Stimulated activated CD4-positive, alpha-beta T cell treated with anti-CD3 and anti-CD28 coated beads, Interleukin-1b, Interleukin-23, amount 100 ng/mL, for 1 hour (primary cell): Measurements from ENCODE around the gene C4B.
"Not testable (repeated sequence)": the region's sequence is repeated elsewhere in the genome, so short reads cannot be mapped to it uniquely, and the experiment has no call there.

ENCODE experiments used
- DNase-seq, 2 donors: peaks; one replicate each; pipeline ENCODE4 v3.0.0-alpha.2; 2020; ENCODE audit warnings: low read depth in 2 of 2

The C4B gene

DNA sequence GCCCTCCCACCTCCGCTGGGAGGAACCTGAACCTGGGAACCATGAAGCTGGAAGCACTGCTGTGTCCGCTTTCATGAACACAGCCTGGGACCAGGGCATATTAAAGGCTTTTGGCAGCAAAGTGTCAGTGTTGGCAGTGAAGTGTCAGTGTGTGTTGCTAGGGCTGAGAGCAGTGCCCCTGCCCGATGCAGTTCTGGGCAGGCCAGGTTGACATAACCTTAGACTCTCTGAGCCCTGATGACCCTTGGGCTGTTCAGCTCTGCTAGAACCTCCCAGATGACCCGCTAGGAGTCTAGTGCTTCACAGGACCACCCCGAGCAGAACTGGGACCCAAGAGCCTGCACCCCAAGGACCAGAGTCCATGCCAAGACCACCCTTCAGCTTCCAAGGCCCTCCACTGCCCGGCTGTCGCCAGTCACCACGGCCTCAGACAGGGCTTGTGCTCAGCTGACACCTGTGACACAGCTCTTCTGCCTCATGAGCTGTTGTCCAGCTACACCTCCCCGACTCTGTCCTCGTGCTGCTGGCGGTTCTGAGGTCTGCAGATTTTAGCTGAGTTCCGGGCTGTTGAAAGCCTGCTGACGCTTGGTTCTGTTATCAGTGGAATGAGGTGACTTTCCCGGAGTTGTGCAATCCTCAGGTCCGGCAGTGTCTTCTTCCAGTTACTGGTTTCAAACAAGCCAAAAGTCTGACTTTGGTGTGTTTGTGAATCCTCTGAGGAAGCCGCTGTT is 20.9 kb downstream of the C4B start:
- not testable (repeated sequence) for DNase-seq

DNA sequence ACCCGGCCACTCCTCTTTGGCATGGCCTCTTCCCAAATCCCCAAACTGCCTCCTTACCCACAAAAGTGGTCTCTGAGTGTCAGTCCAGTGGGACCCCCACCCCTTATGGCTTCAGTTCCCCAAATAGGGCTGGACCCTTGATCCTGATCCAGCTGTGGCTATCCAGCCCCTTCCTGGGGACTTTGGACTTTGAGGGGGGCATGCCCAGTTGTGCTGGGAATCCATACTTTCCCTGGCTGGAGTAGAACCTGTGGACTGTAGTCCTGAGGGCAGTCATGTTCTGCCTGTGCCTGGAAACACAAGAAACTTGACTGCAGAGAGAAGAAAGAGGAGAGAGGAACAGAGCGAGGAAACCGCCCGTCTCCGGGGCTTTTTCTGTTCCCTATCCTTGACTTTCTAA is 22.5 kb downstream of the C4B start:
- not testable (repeated sequence) for DNase-seq

DNA sequence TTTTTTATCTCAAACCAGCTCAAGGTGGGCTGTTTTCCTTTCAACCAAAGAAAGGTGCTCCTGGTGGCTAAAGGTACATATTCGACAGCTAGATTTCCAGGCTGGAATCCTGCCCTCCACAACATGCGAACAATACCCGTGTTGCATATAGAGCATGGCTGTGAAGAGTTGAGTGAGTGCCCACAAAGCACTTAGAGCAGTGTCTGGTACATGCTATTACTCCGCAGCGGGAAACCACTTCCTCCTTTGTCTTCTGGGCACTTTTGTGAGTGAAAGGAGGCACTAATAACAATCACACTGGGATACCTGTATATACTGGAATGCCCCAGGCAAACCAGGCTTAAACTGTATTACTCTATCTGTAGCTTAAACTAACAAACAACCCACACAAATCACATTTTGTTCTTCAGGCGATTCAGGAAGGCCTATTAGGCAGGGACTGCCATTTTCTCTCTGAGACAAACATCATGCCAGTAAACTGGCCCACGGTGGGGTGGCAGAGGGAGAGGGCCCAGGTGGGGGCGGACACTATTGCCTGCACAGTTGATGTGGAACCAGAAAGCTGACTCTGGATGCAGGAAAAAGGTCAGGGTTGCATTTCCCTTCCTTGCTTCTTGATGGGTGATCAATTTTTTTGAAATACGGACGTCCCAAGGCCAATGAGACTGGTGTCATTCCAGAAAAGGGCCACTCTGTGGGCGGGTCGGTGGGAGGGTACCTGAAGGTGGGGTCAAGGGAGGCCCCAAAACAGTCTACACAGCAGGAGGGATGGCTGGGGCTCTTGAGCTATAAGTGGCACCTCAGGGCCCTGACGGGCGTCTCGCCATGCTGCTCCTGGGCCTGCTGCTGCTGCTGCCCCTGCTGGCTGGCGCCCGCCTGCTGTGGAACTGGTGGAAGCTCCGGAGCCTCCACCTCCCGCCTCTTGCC is 23.3 kb downstream of the C4B start, which contains the start of gene CYP21A2:
TSS of gene CYP21A2 (plus strand) at position 818 of the 927 bp plus-strand sequence. CDS start at position 826, 8 bp downstream.
- DNase-seq: not testable (repeated sequence)

DNA sequence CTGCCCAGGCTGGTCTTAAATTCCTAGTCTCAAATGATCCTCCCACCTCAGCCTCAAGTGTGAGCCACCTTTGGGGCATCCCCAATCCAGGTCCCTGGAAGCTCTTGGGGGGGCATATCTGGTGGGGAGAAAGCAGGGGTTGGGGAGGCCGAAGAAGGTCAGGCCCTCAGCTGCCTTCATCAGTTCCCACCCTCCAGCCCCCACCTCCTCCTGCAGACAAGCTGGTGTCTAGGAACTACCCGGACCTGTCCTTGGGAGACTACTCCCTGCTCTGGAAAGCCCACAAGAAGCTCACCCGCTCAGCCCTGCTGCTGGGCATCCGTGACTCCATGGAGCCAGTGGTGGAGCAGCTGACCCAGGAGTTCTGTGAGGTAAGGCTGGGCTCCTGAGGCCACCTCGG is 24.3 kb downstream of the C4B start:
- not testable (repeated sequence) for DNase-seq

DNA sequence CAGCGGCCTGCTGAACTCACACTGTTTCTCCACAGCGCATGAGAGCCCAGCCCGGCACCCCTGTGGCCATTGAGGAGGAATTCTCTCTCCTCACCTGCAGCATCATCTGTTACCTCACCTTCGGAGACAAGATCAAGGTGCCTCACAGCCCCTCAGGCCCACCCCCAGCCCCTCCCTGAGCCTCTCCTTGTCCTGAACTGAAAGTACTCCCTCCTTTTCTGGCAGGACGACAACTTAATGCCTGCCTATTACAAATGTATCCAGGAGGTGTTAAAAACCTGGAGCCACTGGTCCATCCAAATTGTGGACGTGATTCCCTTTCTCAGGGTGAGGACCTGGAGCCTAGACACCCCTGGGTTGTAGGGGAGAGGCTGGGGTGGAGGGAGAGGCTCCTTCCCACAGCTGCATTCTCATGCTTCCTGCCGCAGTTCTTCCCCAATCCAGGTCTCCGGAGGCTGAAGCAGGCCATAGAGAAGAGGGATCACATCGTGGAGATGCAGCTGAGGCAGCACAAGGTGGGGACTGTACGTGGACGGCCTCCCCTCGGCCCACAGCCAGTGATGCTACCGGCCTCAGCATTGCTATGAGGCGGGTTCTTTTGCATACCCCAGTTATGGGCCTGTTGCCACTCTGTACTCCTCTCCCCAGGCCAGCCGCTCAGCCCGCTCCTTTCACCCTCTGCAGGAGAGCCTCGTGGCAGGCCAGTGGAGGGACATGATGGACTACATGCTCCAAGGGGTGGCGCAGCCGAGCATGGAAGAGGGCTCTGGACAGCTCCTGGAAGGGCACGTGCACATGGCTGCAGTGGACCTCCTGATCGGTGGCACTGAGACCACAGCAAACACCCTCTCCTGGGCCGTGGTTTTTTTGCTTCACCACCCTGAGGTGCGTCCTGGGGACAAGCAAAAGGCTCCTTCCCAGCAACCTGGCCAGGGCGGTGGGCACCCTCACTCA is 25.0 kb downstream of the C4B start:
- not testable (repeated sequence) for DNase-seq

DNA sequence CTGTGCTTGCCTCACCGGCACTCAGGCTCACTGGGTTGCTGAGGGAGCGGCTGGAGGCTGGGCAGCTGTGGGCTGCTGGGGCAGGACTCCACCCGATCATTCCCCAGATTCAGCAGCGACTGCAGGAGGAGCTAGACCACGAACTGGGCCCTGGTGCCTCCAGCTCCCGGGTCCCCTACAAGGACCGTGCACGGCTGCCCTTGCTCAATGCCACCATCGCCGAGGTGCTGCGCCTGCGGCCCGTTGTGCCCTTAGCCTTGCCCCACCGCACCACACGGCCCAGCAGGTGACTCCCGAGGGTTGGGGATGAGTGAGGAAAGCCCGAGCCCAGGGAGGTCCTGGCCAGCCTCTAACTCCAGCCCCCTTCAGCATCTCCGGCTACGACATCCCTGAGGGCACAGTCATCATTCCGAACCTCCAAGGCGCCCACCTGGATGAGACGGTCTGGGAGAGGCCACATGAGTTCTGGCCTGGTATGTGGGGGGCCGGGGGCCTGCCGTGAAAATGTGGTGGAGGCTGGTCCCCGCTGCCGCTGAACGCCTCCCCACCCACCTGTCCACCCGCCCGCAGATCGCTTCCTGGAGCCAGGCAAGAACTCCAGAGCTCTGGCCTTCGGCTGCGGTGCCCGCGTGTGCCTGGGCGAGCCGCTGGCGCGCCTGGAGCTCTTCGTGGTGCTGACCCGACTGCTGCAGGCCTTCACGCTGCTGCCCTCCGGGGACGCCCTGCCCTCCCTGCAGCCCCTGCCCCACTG is 25.9 kb downstream of the C4B start:
- not testable (repeated sequence) for DNase-seq

- DNase-seq: not testable (repeated sequence)
Measured at GRCh38 chr6:32041050-32041321, 26.4 kb downstream of the C4B start.

- not testable (repeated sequence) for DNase-seq
Measured at GRCh38 chr6:32041385-32041784, 26.8 kb downstream of the C4B start.

GRCh38 chr6:32042276-32042675 is 27.7 kb downstream of the C4B start:
- DNase-seq: not testable (repeated sequence)

- not testable (repeated sequence) for DNase-seq
Measured at GRCh38 chr6:32043589-32044380, 29.2 kb downstream of the C4B start.

DNA sequence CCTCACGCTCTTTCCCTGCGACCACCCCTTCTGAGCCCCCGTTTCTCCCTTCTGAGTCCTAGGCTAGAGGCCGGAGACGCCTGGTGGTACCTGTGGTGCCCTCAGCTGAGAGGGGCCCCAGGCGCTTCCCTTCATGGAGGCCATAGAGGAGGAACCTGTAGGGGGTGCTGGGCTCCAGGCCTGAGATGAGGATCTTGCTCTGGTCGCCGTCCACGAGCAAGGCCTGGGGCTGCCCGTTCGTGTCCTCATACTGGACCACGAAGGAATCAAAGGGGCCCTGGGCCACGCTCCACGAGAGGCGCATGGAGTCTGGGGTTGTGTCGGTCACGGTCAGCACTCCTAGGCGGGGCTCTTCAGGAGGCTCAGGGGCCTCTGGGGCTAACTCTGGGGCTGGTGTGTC is 30.3 kb downstream of the C4B start:
- not testable (repeated sequence) for DNase-seq

GRCh38 chr6:32045811-32046449 is 31.3 kb downstream of the C4B start:
- no peak for DNase-seq

DNA sequence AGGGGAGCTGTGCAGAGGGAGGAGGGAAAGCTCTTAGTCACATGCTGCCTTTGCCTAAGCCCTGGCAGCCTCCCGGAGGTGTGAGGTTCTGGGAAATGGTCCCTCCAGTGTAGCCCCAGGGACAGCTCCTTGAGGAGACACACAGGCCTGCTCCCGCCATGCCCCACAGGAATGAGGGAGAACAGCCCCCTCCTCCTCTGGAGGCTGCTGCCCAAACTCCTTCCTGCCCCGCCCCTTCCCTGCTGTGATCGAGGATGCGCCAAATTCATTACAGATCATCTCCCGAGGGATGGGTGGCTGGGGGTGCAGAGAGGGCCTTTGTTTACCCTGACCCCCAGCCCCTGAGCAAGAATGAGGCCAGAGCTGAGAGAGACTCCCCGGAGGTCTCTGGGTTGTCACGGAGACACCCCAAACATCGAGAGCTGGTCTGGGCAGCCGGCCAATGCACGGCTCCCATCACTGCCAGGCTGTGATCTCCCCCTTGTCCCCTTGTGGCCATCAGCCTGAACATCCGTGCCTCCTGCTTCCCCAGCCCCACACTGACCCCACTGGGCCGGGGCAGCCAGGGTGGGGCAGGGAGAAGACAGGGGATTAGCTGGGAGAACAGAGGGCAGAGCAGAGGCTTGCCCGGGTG is 32.0 kb downstream of the C4B start:
- DNase-seq: no peak

GRCh38 chr6:32047084-32047478 is 32.5 kb downstream of the C4B start:
- DNase-seq: no peak

GRCh38 chr6:32047539-32047854 is 32.9 kb downstream of the C4B start:
- DNase-seq: no peak

- DNase-seq: peak; percentile 13 to 68
Measured at GRCh38 chr6:32047855-32048766, 33.5 kb downstream of the C4B start.

DNA sequence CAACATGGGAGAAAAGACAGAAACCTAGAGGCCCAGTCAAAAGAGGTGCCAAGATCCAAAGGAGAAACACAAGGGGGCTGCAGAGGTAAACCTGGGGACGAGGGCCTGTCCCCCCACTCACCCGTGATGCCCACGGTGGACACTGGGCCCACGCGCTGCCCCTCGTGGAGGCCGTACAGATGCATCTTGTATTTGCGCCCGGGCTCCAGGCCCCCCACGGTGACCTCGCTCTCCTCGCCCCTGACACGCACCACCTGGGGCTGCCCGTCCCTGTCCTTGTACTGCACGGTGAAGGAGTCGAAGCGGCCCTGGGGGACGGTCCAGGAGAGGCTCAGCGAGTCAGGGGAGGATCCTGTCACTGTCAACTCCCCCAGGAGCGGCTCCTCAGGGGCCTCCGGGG is 34.6 kb downstream of the C4B start:
- DNase-seq: not testable (repeated sequence)

DNA sequence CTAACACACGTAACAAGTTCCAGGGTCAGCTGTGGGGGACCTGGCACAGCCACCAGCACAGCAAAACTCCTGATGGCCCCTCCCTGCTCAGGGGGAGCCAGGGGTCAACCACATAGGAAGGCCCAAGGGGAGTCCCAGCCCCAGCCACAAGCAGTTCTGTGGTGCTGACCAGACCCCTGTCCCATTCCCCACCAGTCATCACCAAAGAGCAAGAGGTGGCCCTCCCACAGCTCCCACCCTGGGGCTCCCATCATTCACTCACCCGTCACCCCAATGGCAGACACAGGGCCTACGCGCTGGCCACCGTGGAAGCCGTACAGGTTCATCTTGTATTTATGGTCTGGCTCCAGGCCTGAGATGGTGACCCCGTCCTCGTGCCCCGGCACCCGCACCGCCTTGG is 35.1 kb downstream of the C4B start:
- not testable (repeated sequence) for DNase-seq
